PFSK-1 (cell line): ENCODE measurements around the gene KIR2DL4.

Experiments used
- FOXP2 ChIP-seq: optimal IDR thresholded peaks from 2 replicates; pipeline ENCODE3; 2011; ENCODE audit warnings: borderline replicate concordance, control low read depth, inconsistent platforms; ENCODE audit not compliant: insufficient read depth; ENCODE audit errors: extremely low read length, extremely low read depth
- POLR2AphosphoS5 ChIP-seq: IDR thresholded peaks from 2 replicates; pipeline ENCODE4 v1.6.1; 2012; ENCODE audit warnings: low read depth, mild to moderate bottlenecking, control low read depth, low read length, moderate library complexity
- SIN3A ChIP-seq: IDR thresholded peaks from 2 replicates; pipeline ENCODE4 v1.6.1; 2012; ENCODE audit warnings: mild to moderate bottlenecking, low read length, moderate library complexity, borderline replicate concordance; ENCODE audit not compliant: insufficient read depth
- TAF1 ChIP-seq: IDR thresholded peaks from 2 replicates; pipeline ENCODE4 v1.6.1; 2012; ENCODE audit warnings: low read length, control low read depth, borderline replicate concordance; ENCODE audit not compliant: insufficient read depth
- TF ChIP-seq, protein P1 (sequence below), 2 experiments: IDR thresholded peaks; 2 replicates each; pipeline versions ENCODE4 v1.6.1 to v1.8.0; 2011 to 2012; ENCODE audit warnings: low read depth in 2 of 2, low read length in 2 of 2, control low read depth in 1 of 2, inconsistent platforms in 1 of 2, mild to moderate bottlenecking in 1 of 2, moderate library complexity in 1 of 2; ENCODE audit not compliant: insufficient read depth in 1 of 2

KIR2DL4 gene

DNA sequence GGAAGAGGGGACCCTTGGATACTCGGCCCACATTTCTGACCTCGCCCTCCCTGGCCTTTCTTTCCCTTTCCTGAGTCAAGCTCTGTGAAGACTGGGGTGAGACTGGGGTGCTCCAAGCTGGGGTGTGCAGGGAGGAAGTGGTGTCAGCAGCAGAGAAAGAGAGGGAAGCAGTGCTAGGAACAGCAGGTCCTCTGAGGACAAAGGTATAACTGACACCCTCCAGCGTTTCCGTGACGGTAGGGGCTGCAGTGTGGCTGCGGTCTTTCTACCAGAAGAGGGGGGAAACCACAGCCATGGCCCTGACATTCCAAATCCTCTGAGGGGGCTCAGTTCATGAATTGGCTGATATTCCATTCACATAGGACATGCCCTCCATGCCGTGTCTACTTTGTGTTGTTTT lies 47.9 kb downstream of the KIR2DL4 start:
- no peak for TF ChIP-seq SIN3A
- TF ChIP-seq, protein P1, sequence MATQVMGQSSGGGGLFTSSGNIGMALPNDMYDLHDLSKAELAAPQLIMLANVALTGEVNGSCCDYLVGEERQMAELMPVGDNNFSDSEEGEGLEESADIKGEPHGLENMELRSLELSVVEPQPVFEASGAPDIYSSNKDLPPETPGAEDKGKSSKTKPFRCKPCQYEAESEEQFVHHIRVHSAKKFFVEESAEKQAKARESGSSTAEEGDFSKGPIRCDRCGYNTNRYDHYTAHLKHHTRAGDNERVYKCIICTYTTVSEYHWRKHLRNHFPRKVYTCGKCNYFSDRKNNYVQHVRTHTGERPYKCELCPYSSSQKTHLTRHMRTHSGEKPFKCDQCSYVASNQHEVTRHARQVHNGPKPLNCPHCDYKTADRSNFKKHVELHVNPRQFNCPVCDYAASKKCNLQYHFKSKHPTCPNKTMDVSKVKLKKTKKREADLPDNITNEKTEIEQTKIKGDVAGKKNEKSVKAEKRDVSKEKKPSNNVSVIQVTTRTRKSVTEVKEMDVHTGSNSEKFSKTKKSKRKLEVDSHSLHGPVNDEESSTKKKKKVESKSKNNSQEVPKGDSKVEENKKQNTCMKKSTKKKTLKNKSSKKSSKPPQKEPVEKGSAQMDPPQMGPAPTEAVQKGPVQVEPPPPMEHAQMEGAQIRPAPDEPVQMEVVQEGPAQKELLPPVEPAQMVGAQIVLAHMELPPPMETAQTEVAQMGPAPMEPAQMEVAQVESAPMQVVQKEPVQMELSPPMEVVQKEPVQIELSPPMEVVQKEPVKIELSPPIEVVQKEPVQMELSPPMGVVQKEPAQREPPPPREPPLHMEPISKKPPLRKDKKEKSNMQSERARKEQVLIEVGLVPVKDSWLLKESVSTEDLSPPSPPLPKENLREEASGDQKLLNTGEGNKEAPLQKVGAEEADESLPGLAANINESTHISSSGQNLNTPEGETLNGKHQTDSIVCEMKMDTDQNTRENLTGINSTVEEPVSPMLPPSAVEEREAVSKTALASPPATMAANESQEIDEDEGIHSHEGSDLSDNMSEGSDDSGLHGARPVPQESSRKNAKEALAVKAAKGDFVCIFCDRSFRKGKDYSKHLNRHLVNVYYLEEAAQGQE (IDR thresholded peaks at IDR 0.05; ENCODE audit: insufficient read depth in 1 of 2, low read depth in 2 of 2, low read length in 2 of 2) = no peak
- TF ChIP-seq FOXP2 = no peak
- TF ChIP-seq POLR2AphosphoS5 = no peak
- no peak for TF ChIP-seq TAF1
